GM12892 (cell line): ENCODE data around the gene AUNIP.

ENCODE experiments used
- POLR2A ChIP-seq: IDR thresholded peaks from 2 replicates; pipeline ENCODE4 v1.6.1; 2011; ENCODE audit warnings: low read depth, low read length, control low read depth
- POLR2AphosphoS5 ChIP-seq: IDR thresholded peaks from 2 replicates; pipeline ENCODE4 v1.6.1; 2011; ENCODE audit warnings: low read depth, low read length, control low read depth

DNA sequence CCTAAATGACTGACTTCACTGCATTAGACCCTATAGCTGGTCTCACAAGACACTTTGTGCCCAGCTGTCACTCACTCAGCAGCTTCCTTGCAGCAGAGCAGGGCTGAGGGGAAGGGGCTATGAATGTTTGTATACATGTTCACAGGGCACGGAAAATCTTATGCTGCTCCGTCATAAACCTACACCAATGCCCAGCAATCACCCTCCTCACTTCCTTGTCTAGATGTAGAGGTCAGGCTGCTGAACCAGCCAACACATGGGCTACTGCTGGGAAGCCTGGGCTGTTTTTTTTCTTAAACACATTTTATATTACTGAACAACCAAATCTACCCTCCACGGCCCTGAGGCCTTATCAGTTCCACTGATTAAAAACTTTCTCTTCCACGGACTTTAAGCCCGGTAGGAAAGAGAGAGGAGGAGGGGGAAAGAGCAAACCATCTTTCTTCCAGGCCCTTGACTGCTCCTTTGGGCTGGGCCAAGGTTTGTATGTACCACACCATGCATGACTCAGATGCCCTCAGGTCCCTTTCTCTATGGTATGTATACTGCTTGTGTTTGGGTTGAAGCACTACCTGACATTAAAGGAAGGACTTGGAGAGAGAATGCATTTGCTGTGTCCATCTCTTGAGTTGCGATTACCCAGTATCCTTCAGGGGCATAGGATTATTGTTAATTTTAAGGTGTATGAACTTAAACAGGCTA lies 26.8 kb downstream of the AUNIP start:
- TF ChIP-seq POLR2A, result no peak
- no peak for TF ChIP-seq POLR2AphosphoS5
